Gastroesophageal sphincter (tissue), 4 donors: ENCODE data around the gene TRERF1. TPM values are rescaled to one million over a fixed set of nuclear protein-coding genes. Genes with fewer than 3 reads are reported as not detected.

Experiments used
- ATAC-seq: fragments of 150-250 bp; one replicate; pipeline ENCODE4 v1.9.1; 2016; ENCODE audit warnings: mild to moderate bottlenecking, moderate library complexity
- H3K27ac ChIP-seq, 4 donors: fragments of 200-600 bp; sonication (generic) in 3 of 4; 1 replicate in 3 of 4; 2 replicates in 1 of 4; pipeline ENCODE4 v1.5.1; 2016 to 2019
- H3K27me3 ChIP-seq: fragments of 200-600 bp; sonication (generic); one replicate; pipeline ENCODE4 v1.5.1; 2019
- H3K36me3 ChIP-seq, 2 donors: fragments of 200-600 bp; sonication (generic); one replicate each; pipeline ENCODE4 v1.5.1; 2019; ENCODE audit warnings: control low read depth in 1 of 2
- H3K4me1 ChIP-seq, 3 donors: fragments of 200-600 bp; sonication (generic); 1 replicate in 2 of 3; 2 replicates in 1 of 3; pipeline ENCODE4 v1.5.1; 2016 to 2019; ENCODE audit warnings: control low read depth in 2 of 3
- H3K4me3 ChIP-seq, 2 donors: fragments of 200-600 bp; sonication (generic); one replicate each; pipeline ENCODE4 v1.5.1; 2019; ENCODE audit warnings: mild to moderate bottlenecking in 1 of 2, moderate library complexity in 1 of 2
- H3K9me3 ChIP-seq, 3 donors: fragments of 200-600 bp; sonication (generic); one replicate each; pipeline ENCODE4 v1.5.1; 2017 to 2019; ENCODE audit warnings: control low read depth in 2 of 3
- CTCF ChIP-seq, 4 experiments: fragments of 200-600 bp in 2 of 4; fragments of 450-650 bp in 2 of 4; sonication (generic) in 1 of 4; IDR thresholded peaks; one replicate each; pipeline ENCODE4 v1.5.1; 2017 to 2019; ENCODE audit warnings: antibody characterized with exemption in 4 of 4, mild to moderate bottlenecking in 2 of 4, moderate library complexity in 2 of 4
- EP300 ChIP-seq: sonication (generic); formaldehyde crosslinking; IDR thresholded peaks from one replicate; pipeline ENCODE4 v1.6.1; 2017; ENCODE audit warnings: antibody characterized with exemption, mild to moderate bottlenecking
- POLR2A ChIP-seq, 2 donors: fragments of 450-650 bp; IDR thresholded peaks; one replicate each; pipeline ENCODE4 v1.6.1; 2017; ENCODE audit warnings: antibody characterized with exemption in 2 of 2, mild to moderate bottlenecking in 2 of 2, moderate library complexity in 1 of 2
- POLR2AphosphoS5 ChIP-seq: sonication (generic); formaldehyde crosslinking; IDR thresholded peaks from one replicate; pipeline ENCODE4 v1.6.1; 2017; ENCODE audit warnings: antibody characterized with exemption
- WGBS, 2 donors: methylation state at CpG; one replicate each; pipeline ENCODE4 v1.1.5; 2018; ENCODE audit warnings: low coverage in 1 of 2; 5-methylcytosine and 5-hydroxymethylcytosine counted together
- total RNA-seq, 4 donors: library from RNA; depleted of rRNA; stranded (reverse); fragments of >200 nt; gene quantifications; one replicate each; pipeline ENCODE4 v1.1.0, GENCODE V29; 2016

TRERF1 gene
- total RNA-seq, 4 donors from 2014 or later, result 3.2 to 7.4 (median 5.4) TPM

- Histone ChIP-seq H3K36me3 (no peaks in the 10 kb centered on the region), H3K4me1 (no peaks in the 10 kb centered on the region), H3K27me3 (no peaks in the 10 kb centered on the region), H3K9me3 (no peaks in the 10 kb centered on the region), H3K27ac (no peak overlapping the region), H3K4me3 (no peak overlapping the region)
- TF ChIP-seq EP300, result no peak
- TF ChIP-seq POLR2A (IDR thresholded peaks at IDR 0.05), result no peak
- TF ChIP-seq POLR2AphosphoS5, result no peak
- TF ChIP-seq CTCF (IDR thresholded peaks at IDR 0.05), result no peak
- no peak for ATAC-seq
- WGBS, 2 donors, result 56% methylated on average over 1 of the region's 1 CpG; no CpG with 5 or more reads in 1 of the 2 donors
Observed at GRCh38 chr6:42344756-42345155, 107.0 kb downstream of the TRERF1 start.

GRCh38 chr6:42341771-42342553 lies 109.8 kb downstream of the TRERF1 start:
- TF ChIP-seq POLR2AphosphoS5 (no peak), POLR2A (IDR thresholded peaks at IDR 0.05) (no peak), CTCF (IDR thresholded peaks at IDR 0.05) (no peak), EP300 (no peak)
- Histone ChIP-seq H3K27ac (no peak overlapping the region), H3K4me1 (peaks cover 0 to 5% (median 0%) of the 10 kb centered on the region in 3 donors), H3K27me3 (no peaks in the 10 kb centered on the region), H3K4me3 (no peak overlapping the region), H3K36me3 (no peaks in the 10 kb centered on the region), H3K9me3 (no peaks in the 10 kb centered on the region)
- no peak for ATAC-seq
- 92 to 100% methylated on average over 1 to 2 of the region's 3 CpGs for WGBS, 2 donors

GRCh38 chr6:42341221-42341620 lies 110.5 kb downstream of the TRERF1 start:
- ATAC-seq, result no peak
- H3K27ac ChIP-seq, result no peak overlapping the region
- H3K27me3 ChIP-seq, result no peaks in the 10 kb centered on the region
- TF ChIP-seq CTCF (IDR thresholded peaks at IDR 0.05), result no peak
- TF ChIP-seq POLR2A (IDR thresholded peaks at IDR 0.05), result no peak
- no peak for TF ChIP-seq EP300
- no peak for TF ChIP-seq POLR2AphosphoS5
- H3K36me3 ChIP-seq, result no peaks in the 10 kb centered on the region
- WGBS, 2 donors, result 100% methylated on average over 1 to 2 of the region's 5 CpGs
- H3K4me3 ChIP-seq, result no peak overlapping the region
- H3K4me1 ChIP-seq, result peaks cover 0 to 5% (median 0%) of the 10 kb centered on the region in 3 donors
- no peaks in the 10 kb centered on the region for H3K9me3 ChIP-seq

- Histone ChIP-seq H3K36me3 (no peaks in the 10 kb centered on the region), H3K27ac (no peak overlapping the region), H3K27me3 (no peaks in the 10 kb centered on the region), H3K9me3 (no peaks in the 10 kb centered on the region), H3K4me1 (peaks cover 0 to 5% (median 0%) of the 10 kb centered on the region in 3 donors), H3K4me3 (no peak overlapping the region)
- ATAC-seq, result no peak
- WGBS, 2 donors, result 93 to 98% methylated on average over 6 of the region's 6 CpGs
- TF ChIP-seq CTCF (IDR thresholded peaks at IDR 0.05) (no peak), POLR2A (IDR thresholded peaks at IDR 0.05) (no peak), EP300 (no peak), POLR2AphosphoS5 (no peak)
Observed at GRCh38 chr6:42340511-42340910, 111.2 kb downstream of the TRERF1 start.

- Histone ChIP-seq H3K36me3 (no peaks in the 10 kb centered on the region), H3K4me1 (peaks cover 0 to 5% (median 0%) of the 10 kb centered on the region in 3 donors), H3K27ac (no peak overlapping the region), H3K9me3 (no peaks in the 10 kb centered on the region), H3K27me3 (no peaks in the 10 kb centered on the region), H3K4me3 (no peak overlapping the region)
- no peak for ATAC-seq
- 88 to 100% methylated on average over 1 to 2 of the region's 2 CpGs for WGBS, 2 donors
- TF ChIP-seq EP300 (no peak), POLR2A (IDR thresholded peaks at IDR 0.05) (no peak), POLR2AphosphoS5 (no peak), CTCF (IDR thresholded peaks at IDR 0.05) (no peak)
Observed at GRCh38 chr6:42339991-42340401, 111.7 kb downstream of the TRERF1 start.
